ENCODE measurements around the gene ARID4B. TPM values are rescaled to one million over a fixed set of nuclear protein-coding genes. Genes with fewer than 3 reads are reported as not detected.

The ARID4B gene
- total RNA-seq, 1 experiment from 2014 or later: 34.2 TPM

DNA sequence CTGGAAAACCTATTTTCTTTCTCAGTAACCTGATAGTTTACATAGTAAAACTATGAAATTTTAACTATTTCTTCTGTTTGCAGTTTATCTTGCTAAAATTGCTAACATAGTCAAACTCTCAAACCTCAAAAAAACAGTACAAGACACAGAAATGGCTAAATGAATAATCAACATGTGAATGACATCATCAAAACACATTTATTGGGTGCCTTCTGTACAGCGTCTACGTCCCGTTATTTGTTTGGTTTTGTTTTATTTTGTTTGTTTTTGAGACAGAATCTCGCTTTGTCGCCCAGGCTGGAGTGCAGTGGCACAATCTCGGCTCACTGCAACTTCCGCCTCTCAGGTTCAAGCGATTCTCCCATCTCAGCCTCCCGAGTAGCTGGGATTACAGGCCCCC is 178.2 kb downstream of the ARID4B start:
- CTCF ChIA-PET: no interaction called here
- TF ChIP-seq, protein P1, sequence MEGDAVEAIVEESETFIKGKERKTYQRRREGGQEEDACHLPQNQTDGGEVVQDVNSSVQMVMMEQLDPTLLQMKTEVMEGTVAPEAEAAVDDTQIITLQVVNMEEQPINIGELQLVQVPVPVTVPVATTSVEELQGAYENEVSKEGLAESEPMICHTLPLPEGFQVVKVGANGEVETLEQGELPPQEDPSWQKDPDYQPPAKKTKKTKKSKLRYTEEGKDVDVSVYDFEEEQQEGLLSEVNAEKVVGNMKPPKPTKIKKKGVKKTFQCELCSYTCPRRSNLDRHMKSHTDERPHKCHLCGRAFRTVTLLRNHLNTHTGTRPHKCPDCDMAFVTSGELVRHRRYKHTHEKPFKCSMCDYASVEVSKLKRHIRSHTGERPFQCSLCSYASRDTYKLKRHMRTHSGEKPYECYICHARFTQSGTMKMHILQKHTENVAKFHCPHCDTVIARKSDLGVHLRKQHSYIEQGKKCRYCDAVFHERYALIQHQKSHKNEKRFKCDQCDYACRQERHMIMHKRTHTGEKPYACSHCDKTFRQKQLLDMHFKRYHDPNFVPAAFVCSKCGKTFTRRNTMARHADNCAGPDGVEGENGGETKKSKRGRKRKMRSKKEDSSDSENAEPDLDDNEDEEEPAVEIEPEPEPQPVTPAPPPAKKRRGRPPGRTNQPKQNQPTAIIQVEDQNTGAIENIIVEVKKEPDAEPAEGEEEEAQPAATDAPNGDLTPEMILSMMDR (IDR thresholded peaks at IDR 0.05; ENCODE audit: insufficient read depth in 1 of 2, low read depth in 1 of 2, low read length in 1 of 2, severe bottlenecking in 1 of 2, unreplicated experiment in 1 of 2): no peak
- Histone ChIP-seq H3K4me1 (no peaks in the 10 kb centered on the region), H3K9me3 (no peaks in the 10 kb centered on the region), H3K27me3 (replicated peaks; ENCODE audit: control insufficient read depth, insufficient read depth, low read length) (no peaks in the 10 kb centered on the region), H3K36me3 (ENCODE audit: control insufficient read depth, insufficient read depth, low read length) (peaks cover 7% of the 10 kb centered on the region), H3K4me3 (ENCODE audit: low read depth, low read length) (no peak overlapping the region)
- no peak overlapping the region for H3K4me3 Mint-ChIP-seq (ENCODE audit: unreplicated experiment)
- POLR2A ChIA-PET: no interaction called here
- H3K4me1 Mint-ChIP-seq (ENCODE audit: low read depth, unreplicated experiment): no peaks in the 10 kb centered on the region
- H3K36me3 Mint-ChIP-seq (ENCODE audit: insufficient read depth, unreplicated experiment): peaks cover 75% of the 10 kb centered on the region
- DNase-seq: no peak
- H3K27ac Mint-ChIP-seq (ENCODE audit: unreplicated experiment): no peak overlapping the region
- H3K9me3 Mint-ChIP-seq (ENCODE audit: unreplicated experiment): no peaks in the 10 kb centered on the region
- no peaks in the 10 kb centered on the region for H3K27me3 Mint-ChIP-seq (ENCODE audit: insufficient read depth, unreplicated experiment)
- no TSS peak for BruUV-seq (replicated peaks)
- intact Hi-C loops (cut with micrococcal nuclease; ENCODE audit: unreplicated experiment): no loop called here

DNA sequence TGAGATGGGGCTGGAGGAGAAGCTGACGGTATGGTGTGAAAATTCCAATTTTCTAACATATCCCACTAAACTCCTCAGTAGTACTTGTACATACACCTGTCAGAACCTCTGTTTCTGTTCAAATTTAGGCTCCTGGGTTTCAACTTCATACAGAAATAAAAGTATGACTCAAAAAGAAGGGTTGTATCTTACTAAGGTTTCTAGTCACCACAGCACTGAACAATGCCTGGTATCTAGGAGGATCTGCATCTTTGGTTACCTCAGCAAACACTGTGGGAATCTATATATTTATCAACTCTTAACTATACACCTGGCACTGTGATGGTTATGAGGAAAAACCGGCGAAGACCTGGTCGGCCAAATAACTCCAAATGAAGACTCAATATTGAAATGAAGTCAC is 180.7 kb downstream of the ARID4B start:
- POLR2A ChIA-PET: no interaction called here
- H3K4me3 ChIP-seq (ENCODE audit: low read depth, low read length): no peak overlapping the region
- peaks cover 70% of the 10 kb centered on the region for H3K36me3 Mint-ChIP-seq (ENCODE audit: insufficient read depth, unreplicated experiment)
- no peaks in the 10 kb centered on the region for H3K4me1 Mint-ChIP-seq (ENCODE audit: low read depth, unreplicated experiment)
- no peak for DNase-seq
- H3K4me3 Mint-ChIP-seq (ENCODE audit: unreplicated experiment): no peak overlapping the region
- BruUV-seq (replicated peaks): no TSS peak
- peaks cover 7% of the 10 kb centered on the region for H3K36me3 ChIP-seq (ENCODE audit: control insufficient read depth, insufficient read depth, low read length)
- H3K27me3 ChIP-seq (replicated peaks; ENCODE audit: control insufficient read depth, insufficient read depth, low read length): no peaks in the 10 kb centered on the region
- no peaks in the 10 kb centered on the region for H3K9me3 Mint-ChIP-seq (ENCODE audit: unreplicated experiment)
- intact Hi-C loops (cut with micrococcal nuclease; ENCODE audit: unreplicated experiment): no loop called here
- H3K9me3 ChIP-seq: no peaks in the 10 kb centered on the region
- no peaks in the 10 kb centered on the region for H3K27me3 Mint-ChIP-seq (ENCODE audit: insufficient read depth, unreplicated experiment)
- H3K27ac Mint-ChIP-seq (ENCODE audit: unreplicated experiment): no peak overlapping the region
- H3K4me1 ChIP-seq: no peaks in the 10 kb centered on the region
- CTCF ChIA-PET: interaction anchor here (0.7 kb wide), 1 partner anchor 81 kb away, joined by 6 read pairs; no protein-coding TSS in a partner anchor
- TF ChIP-seq, protein P1 (IDR thresholded peaks at IDR 0.05; ENCODE audit: insufficient read depth in 1 of 2, low read depth in 1 of 2, low read length in 1 of 2, severe bottlenecking in 1 of 2, unreplicated experiment in 1 of 2): no peak

DNA sequence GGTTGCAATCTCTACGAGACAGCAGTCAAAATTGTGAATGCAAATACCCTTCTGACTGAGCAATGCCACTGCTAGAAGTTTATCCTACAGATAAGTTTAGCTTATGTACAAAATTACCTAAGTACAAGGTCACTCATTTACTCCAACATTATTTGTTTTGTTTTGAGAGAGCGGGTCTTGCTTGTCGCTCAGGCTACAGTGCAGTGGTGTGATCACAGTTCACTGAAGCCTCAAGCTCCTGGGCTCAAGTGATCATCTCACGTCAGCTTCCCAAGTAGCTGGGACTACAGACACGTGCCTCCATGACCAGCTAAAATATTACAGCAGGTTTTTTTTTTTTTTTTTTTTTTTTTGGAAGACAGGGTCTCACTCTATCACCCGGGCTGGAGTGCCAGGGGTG is 182.3 kb downstream of the ARID4B start:
- intact Hi-C loops (cut with micrococcal nuclease; ENCODE audit: unreplicated experiment): no loop called here
- peaks cover 8% of the 10 kb centered on the region for H3K36me3 ChIP-seq (ENCODE audit: control insufficient read depth, insufficient read depth, low read length)
- TF ChIP-seq, protein P1 (IDR thresholded peaks at IDR 0.05; ENCODE audit: insufficient read depth in 1 of 2, low read depth in 1 of 2, low read length in 1 of 2, severe bottlenecking in 1 of 2, unreplicated experiment in 1 of 2): no peak
- ChIA-PET CTCF (interaction anchor here (0.7 kb wide), 1 partner anchor 663 kb away, joined by 3 read pairs; no protein-coding TSS in a partner anchor), POLR2A (no interaction called here)
- no TSS peak for BruUV-seq (replicated peaks)
- H3K4me3 ChIP-seq (ENCODE audit: low read depth, low read length): no peak overlapping the region
- no peaks in the 10 kb centered on the region for H3K4me1 ChIP-seq
- no peak overlapping the region for H3K4me3 Mint-ChIP-seq (ENCODE audit: unreplicated experiment)
- H3K9me3 Mint-ChIP-seq (ENCODE audit: unreplicated experiment): no peaks in the 10 kb centered on the region
- no peak for DNase-seq
- no peaks in the 10 kb centered on the region for H3K4me1 Mint-ChIP-seq (ENCODE audit: low read depth, unreplicated experiment)
- H3K27me3 Mint-ChIP-seq (ENCODE audit: insufficient read depth, unreplicated experiment): no peaks in the 10 kb centered on the region
- H3K36me3 Mint-ChIP-seq (ENCODE audit: insufficient read depth, unreplicated experiment): peaks cover 70% of the 10 kb centered on the region
- H3K9me3 ChIP-seq: no peaks in the 10 kb centered on the region
- H3K27ac Mint-ChIP-seq (ENCODE audit: unreplicated experiment): no peak overlapping the region
- H3K27me3 ChIP-seq (replicated peaks; ENCODE audit: control insufficient read depth, insufficient read depth, low read length): no peaks in the 10 kb centered on the region
